Colonic mucosa (tissue), 4 donors: ENCODE data around the gene MEDAG. TPM values are rescaled to one million over a fixed set of nuclear protein-coding genes. Genes with fewer than 3 reads are reported as not detected.

Experiments
- DNase-seq: peaks from one replicate; pipeline ENCODE4 v3.0.0-alpha.2; 2020
- H3K27ac ChIP-seq: fragments of 200-600 bp; one replicate; pipeline ENCODE4 v1.8.0; 2021
- H3K27me3 ChIP-seq: fragments of 200-600 bp; one replicate; pipeline ENCODE4 v1.8.0; 2021
- H3K36me3 ChIP-seq: fragments of 200-600 bp; one replicate; pipeline ENCODE4 v1.8.0; 2021
- H3K4me1 ChIP-seq: fragments of 200-600 bp; one replicate; pipeline ENCODE4 v1.8.0; 2021; ENCODE audit warnings: mild to moderate bottlenecking
- H3K4me3 ChIP-seq: fragments of 200-600 bp; one replicate; pipeline ENCODE4 v1.8.0; 2021
- H3K9ac ChIP-seq, 2 donors: one replicate each; pipeline ENCODE4 v1.7.0; 2013; ENCODE audit warnings: control low read depth in 2 of 2, low read depth in 2 of 2, low read length in 2 of 2
- H3K9me3 ChIP-seq: fragments of 200-600 bp; one replicate; pipeline ENCODE4 v1.8.0; 2021
- intact Hi-C: fragments of 100-400 bp; cut with DNase I; formaldehyde crosslinking; loops from one replicate; pipeline ENCODE4 v1.14.1; 2022
- total RNA-seq, 2 donors: library from RNA; stranded (reverse); fragmentation: NEBNext Ultra II Directional in 1 of 2; extraction: Animal tissue kit (Norgen Biotek cat#: 25700) in 1 of 2; gene quantifications; one replicate each; pipeline ENCODE4 v1.2.1, GENCODE V29; 2021
- TF ChIP-seq, protein P1 (sequence below): fragments of 200-600 bp; IDR thresholded peaks from one replicate; pipeline ENCODE4 v1.8.0; 2022; ENCODE audit warnings: antibody characterized with exemption, mild to moderate bottlenecking
- donor health status: healthy.
- donor health status: DM: no; HTN: no; CAD: no.
- donor health status: DM: no; HTN: no; CAD: no.

MEDAG gene
- total RNA-seq, 2 donors from 2014 or later, result 0.62 to 2.6 TPM

DNA sequence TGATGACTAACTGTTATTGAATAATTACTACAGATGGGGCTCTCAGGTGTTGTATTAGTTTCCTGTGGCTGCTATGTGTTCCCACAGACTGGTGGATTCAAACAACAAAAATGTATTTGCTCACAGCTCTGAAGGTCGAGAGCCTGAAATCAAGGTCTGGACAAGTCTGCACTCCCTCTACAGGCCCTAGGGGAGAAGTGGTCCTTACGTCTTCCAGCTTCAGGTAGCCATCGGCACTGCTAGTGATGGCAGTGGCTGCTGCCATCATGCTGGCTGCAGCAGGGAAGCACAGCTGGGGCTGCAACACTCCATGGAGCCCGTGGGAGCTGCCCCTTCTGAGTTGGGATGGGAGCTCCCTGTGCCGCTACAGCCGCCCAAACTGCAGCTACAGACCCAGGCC, 28.3 kb downstream of the MEDAG start:
- intact Hi-C loops, result no loop called here
- no peak for DNase-seq
- TF ChIP-seq, protein P1, sequence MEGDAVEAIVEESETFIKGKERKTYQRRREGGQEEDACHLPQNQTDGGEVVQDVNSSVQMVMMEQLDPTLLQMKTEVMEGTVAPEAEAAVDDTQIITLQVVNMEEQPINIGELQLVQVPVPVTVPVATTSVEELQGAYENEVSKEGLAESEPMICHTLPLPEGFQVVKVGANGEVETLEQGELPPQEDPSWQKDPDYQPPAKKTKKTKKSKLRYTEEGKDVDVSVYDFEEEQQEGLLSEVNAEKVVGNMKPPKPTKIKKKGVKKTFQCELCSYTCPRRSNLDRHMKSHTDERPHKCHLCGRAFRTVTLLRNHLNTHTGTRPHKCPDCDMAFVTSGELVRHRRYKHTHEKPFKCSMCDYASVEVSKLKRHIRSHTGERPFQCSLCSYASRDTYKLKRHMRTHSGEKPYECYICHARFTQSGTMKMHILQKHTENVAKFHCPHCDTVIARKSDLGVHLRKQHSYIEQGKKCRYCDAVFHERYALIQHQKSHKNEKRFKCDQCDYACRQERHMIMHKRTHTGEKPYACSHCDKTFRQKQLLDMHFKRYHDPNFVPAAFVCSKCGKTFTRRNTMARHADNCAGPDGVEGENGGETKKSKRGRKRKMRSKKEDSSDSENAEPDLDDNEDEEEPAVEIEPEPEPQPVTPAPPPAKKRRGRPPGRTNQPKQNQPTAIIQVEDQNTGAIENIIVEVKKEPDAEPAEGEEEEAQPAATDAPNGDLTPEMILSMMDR, result no peak
- Histone ChIP-seq H3K9ac (no peak overlapping the region), H3K27ac (no peak overlapping the region), H3K9me3 (no peaks in the 10 kb centered on the region), H3K4me3 (no peak overlapping the region), H3K4me1 (no peaks in the 10 kb centered on the region), H3K36me3 (no peaks in the 10 kb centered on the region), H3K27me3 (no peaks in the 10 kb centered on the region)

DNA sequence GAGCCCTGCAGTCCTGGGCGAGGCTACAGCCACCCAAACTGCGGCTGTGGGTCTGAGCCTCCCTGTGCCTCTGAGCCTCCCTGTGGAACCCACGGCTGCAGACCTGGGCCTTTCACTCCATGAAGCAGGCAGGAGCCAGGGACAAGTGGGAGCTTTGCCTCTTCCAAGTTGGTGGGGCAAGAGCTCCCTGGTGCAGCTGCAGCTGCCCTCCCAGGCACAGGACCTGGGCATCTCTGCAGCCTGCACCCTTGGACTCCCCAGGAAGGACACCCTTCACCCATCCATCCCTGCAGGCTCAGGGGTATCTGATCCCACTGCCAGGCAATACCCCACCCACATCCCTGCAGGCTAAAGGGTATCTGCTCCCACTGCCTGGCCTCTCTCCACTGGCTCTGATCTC, 28.7 kb downstream of the MEDAG start:
- DNase-seq, result no peak
- H3K9ac ChIP-seq, result no peak overlapping the region
- no peaks in the 10 kb centered on the region for H3K4me1 ChIP-seq
- H3K36me3 ChIP-seq, result no peaks in the 10 kb centered on the region
- H3K4me3 ChIP-seq, result no peak overlapping the region
- intact Hi-C loops, result no loop called here
- H3K27ac ChIP-seq, result no peak overlapping the region
- H3K9me3 ChIP-seq, result no peaks in the 10 kb centered on the region
- no peaks in the 10 kb centered on the region for H3K27me3 ChIP-seq
- TF ChIP-seq, protein P1, result no peak

DNA sequence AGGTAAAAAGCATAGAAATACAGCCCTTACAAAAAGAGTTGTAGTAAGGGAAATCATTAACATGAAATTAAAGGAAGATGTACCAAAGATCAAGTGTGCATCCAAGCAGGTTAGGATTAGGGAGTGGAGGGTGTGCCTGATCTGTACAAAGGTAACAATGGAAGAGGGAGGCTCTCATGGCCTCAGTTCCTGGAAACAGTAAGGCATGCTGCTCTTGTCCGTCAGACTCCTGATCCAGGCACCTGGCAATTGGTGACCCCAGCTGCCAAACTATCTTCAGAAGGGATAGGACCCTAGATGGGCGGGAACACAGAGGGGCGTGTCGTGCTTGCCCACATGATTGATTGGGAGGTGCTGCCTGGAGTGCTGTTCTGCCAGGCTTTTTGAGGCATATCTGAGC, 30.9 kb downstream of the MEDAG start:
- Histone ChIP-seq H3K27ac (no peak overlapping the region), H3K36me3 (no peaks in the 10 kb centered on the region), H3K9ac (no peak overlapping the region), H3K27me3 (no peaks in the 10 kb centered on the region), H3K9me3 (no peaks in the 10 kb centered on the region), H3K4me3 (no peak overlapping the region), H3K4me1 (no peaks in the 10 kb centered on the region)
- DNase-seq, result no peak
- intact Hi-C loops, result no loop called here
- TF ChIP-seq, protein P1, result no peak

DNA sequence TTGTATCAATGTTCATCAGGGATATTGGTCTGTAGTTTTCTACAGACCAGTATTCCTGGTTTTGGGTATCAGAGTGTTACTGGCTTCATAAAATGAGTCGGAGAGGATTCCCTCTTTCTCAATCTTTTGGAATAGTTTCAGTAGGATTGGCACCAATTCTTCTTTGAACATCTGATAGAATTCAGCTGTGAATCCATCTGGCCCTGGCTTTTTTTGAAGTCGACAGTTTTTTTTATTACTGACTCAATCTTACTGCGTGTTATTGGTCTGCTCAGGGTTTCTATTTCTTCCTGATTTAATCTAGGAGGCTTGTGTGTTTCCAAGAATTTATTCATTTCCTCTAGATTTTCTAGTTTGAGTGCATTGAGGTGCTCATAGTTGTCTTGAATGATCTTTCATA, 37.8 kb downstream of the MEDAG start:
- Histone ChIP-seq H3K4me1 (no peaks in the 10 kb centered on the region), H3K9ac (no peak overlapping the region), H3K4me3 (no peak overlapping the region), H3K27me3 (no peaks in the 10 kb centered on the region), H3K27ac (no peak overlapping the region), H3K36me3 (no peaks in the 10 kb centered on the region), H3K9me3 (no peaks in the 10 kb centered on the region)
- TF ChIP-seq, protein P1, result no peak
- DNase-seq, result no peak
- intact Hi-C loops, result no loop called here

DNA sequence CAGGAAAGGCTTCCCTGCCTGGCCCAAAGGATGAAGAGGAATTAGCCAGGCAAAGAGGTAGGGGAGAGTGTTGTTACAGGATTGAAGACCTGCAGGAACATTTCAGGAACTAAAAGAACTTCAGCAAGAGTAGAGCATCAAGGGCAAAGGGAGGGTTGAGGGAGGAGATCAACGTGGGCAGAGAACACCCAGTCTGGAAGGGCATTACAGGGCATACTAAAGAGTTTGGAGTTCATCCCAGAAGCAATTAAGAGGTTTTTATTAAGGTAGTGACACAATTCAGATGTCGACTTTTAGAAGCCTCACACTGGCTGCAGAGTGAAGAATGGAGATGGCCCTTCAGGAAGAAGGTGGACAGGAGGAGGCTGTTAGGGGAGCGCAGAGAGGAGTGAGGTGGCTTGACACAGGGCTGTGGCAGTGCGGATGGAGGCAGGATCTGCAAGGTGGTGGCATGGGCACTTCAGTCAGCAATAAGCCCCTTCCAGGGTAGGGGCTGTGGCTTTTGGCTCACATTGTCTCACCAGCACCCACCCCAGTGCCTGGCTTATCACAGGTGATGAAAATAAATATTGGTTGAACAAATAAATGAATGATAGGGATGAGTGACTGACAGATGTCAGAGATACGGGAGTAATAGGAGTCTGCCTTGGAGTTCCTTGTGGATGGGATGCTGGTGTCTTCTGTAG, 51.3 kb downstream of the MEDAG start:
- no peaks in the 10 kb centered on the region for H3K4me1 ChIP-seq
- H3K4me3 ChIP-seq, result no peak overlapping the region
- TF ChIP-seq, protein P1, result no peak
- H3K9me3 ChIP-seq, result no peaks in the 10 kb centered on the region
- intact Hi-C loops, result no loop called here
- no peak for DNase-seq
- no peaks in the 10 kb centered on the region for H3K27me3 ChIP-seq
- no peaks in the 10 kb centered on the region for H3K36me3 ChIP-seq
- no peak overlapping the region for H3K9ac ChIP-seq
- H3K27ac ChIP-seq, result no peak overlapping the region
